Measurements from ENCODE around the gene CDK17.

Gene CDK17

GRCh38 chr12:96314723-96315122 lies 85.5 kb downstream of the CDK17 start:
- DNase-seq, result no peak

- no peak for DNase-seq
Measured at GRCh38 chr12:96313606-96314005, 86.6 kb downstream of the CDK17 start.

- DNase-seq, result no peak
Measured at GRCh38 chr12:96311191-96311590, 89.0 kb downstream of the CDK17 start.

GRCh38 chr12:96310067-96310466 lies 90.2 kb downstream of the CDK17 start:
- DNase-seq, result no peak

GRCh38 chr12:96308881-96309280 lies 91.4 kb downstream of the CDK17 start:
- no peak for DNase-seq

- DNase-seq, result no peak
Measured at GRCh38 chr12:96305665-96306064, 94.6 kb downstream of the CDK17 start.

GRCh38 chr12:96303653-96304052 lies 96.6 kb downstream of the CDK17 start:
- no peak for DNase-seq

GRCh38 chr12:96302687-96303310 lies 97.4 kb downstream of the CDK17 start:
- DNase-seq, result no peak

GRCh38 chr12:96301732-96302131 lies 98.5 kb downstream of the CDK17 start:
- DNase-seq, result no peak

GRCh38 chr12:96300064-96300463 lies 100.2 kb downstream of the CDK17 start:
- DNase-seq, result no peak

- no peak for DNase-seq
Measured at GRCh38 chr12:96297504-96297903, 102.7 kb downstream of the CDK17 start.

- DNase-seq, result no peak
Measured at GRCh38 chr12:96295532-96296160, 104.6 kb downstream of the CDK17 start.

- DNase-seq, result no peak
Measured at GRCh38 chr12:96294831-96295230, 105.4 kb downstream of the CDK17 start.

GRCh38 chr12:96293093-96293492 lies 107.1 kb downstream of the CDK17 start:
- DNase-seq, result no peak

GRCh38 chr12:96289067-96289466 lies 111.2 kb downstream of the CDK17 start:
- DNase-seq, result no peak

- DNase-seq, result no peak
Measured at GRCh38 chr12:96285158-96285557, 115.1 kb downstream of the CDK17 start.

- no peak for DNase-seq
Measured at GRCh38 chr12:96274331-96274730, 125.9 kb downstream of the CDK17 start.

GRCh38 chr12:96271469-96272199 lies 128.6 kb downstream of the CDK17 start:
- no peak for DNase-seq

GRCh38 chr12:96266238-96266637 lies 134.0 kb downstream of the CDK17 start:
- no peak for DNase-seq

GRCh38 chr12:96265836-96266235 lies 134.4 kb downstream of the CDK17 start:
- DNase-seq, result no peak

GRCh38 chr12:96265400-96265799 lies 134.8 kb downstream of the CDK17 start:
- no peak for DNase-seq

- DNase-seq, result peak; percentile 48
Measured at GRCh38 chr12:96263449-96263902, 136.8 kb downstream of the CDK17 start.

- DNase-seq, result no peak
Measured at GRCh38 chr12:96261557-96261956, 138.7 kb downstream of the CDK17 start.

- no peak for DNase-seq
Measured at GRCh38 chr12:96260644-96261043, 139.6 kb downstream of the CDK17 start.

Data from NCI-H1105 (cell line).